ENCODE measurements around the gene UBA3. TPM values are rescaled to one million over a fixed set of nuclear protein-coding genes. Genes with fewer than 3 reads are reported as not detected.

UBA3 gene
- total RNA-seq, 1 experiment from 2014 or later = 40.5 TPM

DNA sequence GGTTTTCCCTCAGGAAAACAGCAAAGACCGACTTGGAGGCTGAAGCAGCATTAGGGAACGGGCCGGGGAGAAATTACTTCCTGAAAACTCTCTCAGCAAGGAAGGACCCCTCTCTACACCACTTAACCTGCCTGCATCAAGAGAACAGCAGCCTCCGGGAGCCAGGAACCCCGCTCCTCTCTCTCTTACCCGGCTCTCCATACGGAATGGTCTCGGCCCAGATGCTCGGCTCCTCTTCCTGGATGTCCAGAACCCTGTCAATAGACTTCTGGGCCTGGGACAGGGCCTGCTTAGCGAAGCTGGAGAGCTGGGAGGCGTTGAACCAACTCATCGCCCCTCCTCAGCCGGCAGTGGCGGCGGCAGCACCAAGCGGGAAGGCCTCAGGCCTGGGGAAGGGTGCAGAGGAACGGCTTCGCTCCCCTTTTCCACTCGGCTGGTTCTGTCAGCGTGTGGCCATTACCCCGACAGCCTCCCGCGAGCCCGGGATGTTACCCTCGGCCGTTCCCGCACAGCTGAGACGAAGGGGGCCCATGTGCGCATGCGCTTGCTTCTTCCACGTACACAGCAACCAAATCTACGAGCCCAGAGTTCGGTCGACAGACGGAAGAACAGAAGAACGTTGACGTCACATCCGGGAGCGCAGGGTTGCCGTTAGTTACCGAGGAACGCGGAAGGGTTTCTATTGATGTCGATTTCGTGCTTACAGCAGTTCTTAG lies 28.3 kb downstream of the UBA3 start, which contains the start of gene TMF1:
Gene TMF1 (minus strand): TSS at position 578 of the 716 bp plus-strand sequence. CDS start 247 bp downstream, at position 331.
- H3K36me3 ChIP-seq (ENCODE audit: insufficient read depth, low read length, poor library complexity, severe bottlenecking) = peaks cover 23% of the 10 kb centered on the region
- peak within 1 kb of the TSS; percentile 92 for H3K4me3 ChIP-seq (ENCODE audit: low read depth, low read length, poor library complexity, severe bottlenecking)
- H3K9me3 ChIP-seq (ENCODE audit: low read depth, low read length, poor library complexity, severe bottlenecking) = no peaks in the 10 kb centered on the region
- no peaks in the 10 kb centered on the region for H3K27me3 ChIP-seq (replicated peaks; ENCODE audit: insufficient read depth, low read depth, low read length, poor library complexity)
- intact Hi-C loops (cut with micrococcal nuclease; ENCODE audit: unreplicated experiment) = no loop called here
- ChIA-PET CTCF (no interaction called here), POLR2A (ENCODE audit: low non-redundant PET) (no interaction called here)
- peak within 1 kb of the TSS; percentile 84 for H3K27ac ChIP-seq (ENCODE audit: low read depth, low read length, poor library complexity, severe bottlenecking)
- TSS peak; percentile 27 for BruUV-seq (replicated peaks)
- no peaks in the 10 kb centered on the region for H3K4me1 ChIP-seq (ENCODE audit: insufficient read depth, low read length, poor library complexity, severe bottlenecking)
- peak; percentile 95 for DNase-seq (ENCODE audit: low spot score)
- TF ChIP-seq EZH2 (IDR thresholded peaks at IDR 0.05; ENCODE audit: borderline replicate concordance, low read depth, low read length, poor library complexity, severe bottlenecking) (no peak), CTCF (conservative IDR thresholded peaks at IDR 0.05; ENCODE audit: low read depth, low read length) (no peak)

DNA sequence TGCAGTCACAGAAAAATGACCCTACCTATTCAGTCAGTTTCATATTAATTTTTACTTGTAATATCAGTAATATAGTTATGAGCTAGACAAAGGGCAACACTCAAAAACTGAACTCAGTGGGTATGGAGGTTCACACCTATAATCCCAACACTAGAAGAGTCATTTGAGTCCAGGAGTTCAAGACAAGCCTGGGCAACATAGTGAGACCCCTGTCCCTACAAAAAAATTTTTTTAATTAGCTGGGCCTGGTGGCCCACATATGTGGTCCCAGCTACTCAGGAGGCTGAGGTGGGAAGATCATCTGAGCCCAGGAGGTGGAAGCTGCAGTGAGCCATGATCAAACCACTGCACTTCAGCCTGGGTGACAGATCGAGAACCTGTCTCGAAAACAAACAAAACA lies 31.2 kb downstream of the UBA3 start:
- ChIA-PET POLR2A (ENCODE audit: low non-redundant PET) (no interaction called here), CTCF (no interaction called here)
- intact Hi-C loops (cut with micrococcal nuclease; ENCODE audit: unreplicated experiment) = no loop called here
- peaks cover 10% of the 10 kb centered on the region for H3K36me3 ChIP-seq (ENCODE audit: insufficient read depth, low read length, poor library complexity, severe bottlenecking)
- BruUV-seq (replicated peaks) = no TSS peak
- TF ChIP-seq EZH2 (IDR thresholded peaks at IDR 0.05; ENCODE audit: borderline replicate concordance, low read depth, low read length, poor library complexity, severe bottlenecking) (no peak), CTCF (conservative IDR thresholded peaks at IDR 0.05; ENCODE audit: low read depth, low read length) (no peak)
- H3K27ac ChIP-seq (ENCODE audit: low read depth, low read length, poor library complexity, severe bottlenecking) = no peak overlapping the region
- no peaks in the 10 kb centered on the region for H3K27me3 ChIP-seq (replicated peaks; ENCODE audit: insufficient read depth, low read depth, low read length, poor library complexity)
- no peak overlapping the region for H3K4me3 ChIP-seq (ENCODE audit: low read depth, low read length, poor library complexity, severe bottlenecking)
- no peak for DNase-seq (ENCODE audit: low spot score)
- no peaks in the 10 kb centered on the region for H3K9me3 ChIP-seq (ENCODE audit: low read depth, low read length, poor library complexity, severe bottlenecking)
- H3K4me1 ChIP-seq (ENCODE audit: insufficient read depth, low read length, poor library complexity, severe bottlenecking) = no peaks in the 10 kb centered on the region

DNA sequence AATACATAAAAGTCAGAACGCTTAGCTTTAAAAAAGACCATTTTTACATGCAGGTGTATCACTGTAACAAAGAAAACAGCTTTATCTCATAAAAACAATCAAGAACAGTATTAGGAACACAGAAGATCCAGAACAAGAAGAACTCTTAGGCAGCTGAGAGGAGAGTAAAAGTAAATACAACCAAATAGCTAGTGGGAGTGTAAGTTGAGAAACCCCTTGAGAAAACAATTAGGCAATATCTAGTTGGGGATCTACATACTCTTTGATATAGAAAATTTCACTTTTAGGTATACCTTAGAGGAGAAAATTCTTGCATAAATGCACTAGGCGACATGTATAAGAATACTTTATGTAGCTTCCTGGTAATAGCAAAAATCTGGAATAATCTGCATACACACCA lies 35.6 kb downstream of the UBA3 start:
- Histone ChIP-seq H3K4me3 (ENCODE audit: low read depth, low read length, poor library complexity, severe bottlenecking) (no peak overlapping the region), H3K36me3 (ENCODE audit: insufficient read depth, low read length, poor library complexity, severe bottlenecking) (peaks cover 12% of the 10 kb centered on the region), H3K27ac (ENCODE audit: low read depth, low read length, poor library complexity, severe bottlenecking) (no peak overlapping the region), H3K4me1 (ENCODE audit: insufficient read depth, low read length, poor library complexity, severe bottlenecking) (no peaks in the 10 kb centered on the region), H3K27me3 (replicated peaks; ENCODE audit: insufficient read depth, low read depth, low read length, poor library complexity) (no peaks in the 10 kb centered on the region), H3K9me3 (ENCODE audit: low read depth, low read length, poor library complexity, severe bottlenecking) (no peaks in the 10 kb centered on the region)
- CTCF ChIA-PET = no interaction called here
- POLR2A ChIA-PET (ENCODE audit: low non-redundant PET) = no interaction called here
- intact Hi-C loops (cut with micrococcal nuclease; ENCODE audit: unreplicated experiment) = no loop called here
- BruUV-seq (replicated peaks) = no TSS peak
- no peak for TF ChIP-seq CTCF (conservative IDR thresholded peaks at IDR 0.05; ENCODE audit: low read depth, low read length)
- no peak for TF ChIP-seq EZH2 (IDR thresholded peaks at IDR 0.05; ENCODE audit: borderline replicate concordance, low read depth, low read length, poor library complexity, severe bottlenecking)
- DNase-seq (ENCODE audit: low spot score) = no peak

Data from A673 (cell line).